ENCODE data around the gene C5.
"Not testable (repeated sequence)": the region's sequence is repeated elsewhere in the genome, so short reads cannot be mapped to it uniquely, and the experiment has no call there.

The C5 gene

DNA sequence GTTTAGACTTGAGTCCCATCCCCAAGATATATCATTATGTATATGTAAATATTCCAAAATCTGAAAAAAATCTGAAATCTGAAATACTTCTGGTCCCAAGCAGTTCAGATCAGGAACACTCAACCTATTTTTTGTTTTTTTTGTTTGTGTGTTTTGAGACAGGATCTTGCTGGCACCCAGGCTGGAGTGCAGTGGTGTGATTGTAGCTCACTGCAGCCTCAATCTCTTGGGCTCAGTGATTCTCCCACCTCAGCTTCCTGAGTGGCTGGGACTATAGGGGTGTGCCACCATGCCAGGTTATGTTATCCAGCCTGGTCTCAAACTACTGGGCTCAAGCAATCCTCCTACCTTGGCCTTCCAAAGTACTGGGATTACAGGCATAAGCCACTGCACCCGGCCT is 72.8 kb downstream of the C5 start:
- no peak for DNase-seq

DNA sequence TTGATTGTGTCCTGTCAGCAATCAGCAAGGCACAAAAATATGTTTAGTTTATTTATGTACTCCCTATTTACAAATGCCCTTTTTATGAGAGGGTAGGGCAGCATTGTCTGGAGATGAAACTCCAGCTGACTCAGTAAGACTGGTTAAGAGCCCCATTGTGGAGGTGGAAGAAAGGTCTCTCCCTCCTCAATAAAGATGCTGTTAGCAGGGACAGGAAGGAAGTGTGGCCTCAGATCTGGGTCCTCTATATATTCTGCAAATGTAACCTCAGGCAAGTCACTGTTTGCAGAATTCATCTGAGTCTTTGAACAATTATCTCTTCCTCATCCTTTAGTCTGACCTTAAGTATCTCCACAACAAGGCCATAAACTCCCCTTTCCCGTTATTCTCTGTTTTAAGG is 75.2 kb downstream of the C5 start:
- DNase-seq, result peak; percentile 2

GRCh38 chr9:120974181-120974580 is 75.9 kb downstream of the C5 start:
- no peak for DNase-seq

DNA sequence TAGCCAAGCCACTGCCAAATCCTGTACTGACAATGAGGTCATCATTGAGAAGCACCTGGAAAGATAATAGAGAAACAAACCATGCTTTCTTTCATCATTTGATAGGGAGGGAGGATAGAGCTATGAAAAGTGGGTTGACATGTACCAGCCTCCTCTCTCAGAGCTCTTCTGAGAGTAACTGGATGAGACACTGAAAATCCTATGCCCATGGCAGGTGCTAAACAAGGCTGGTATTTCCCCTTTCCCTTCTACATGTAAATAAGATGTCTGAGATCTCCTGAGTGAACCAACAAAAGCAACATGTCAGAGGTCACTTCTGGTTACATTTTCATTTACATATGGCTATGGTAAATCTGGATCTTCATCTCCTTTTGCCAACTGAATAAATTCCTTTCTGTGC is 78.1 kb downstream of the C5 start:
- DNase-seq, result no peak

DNA sequence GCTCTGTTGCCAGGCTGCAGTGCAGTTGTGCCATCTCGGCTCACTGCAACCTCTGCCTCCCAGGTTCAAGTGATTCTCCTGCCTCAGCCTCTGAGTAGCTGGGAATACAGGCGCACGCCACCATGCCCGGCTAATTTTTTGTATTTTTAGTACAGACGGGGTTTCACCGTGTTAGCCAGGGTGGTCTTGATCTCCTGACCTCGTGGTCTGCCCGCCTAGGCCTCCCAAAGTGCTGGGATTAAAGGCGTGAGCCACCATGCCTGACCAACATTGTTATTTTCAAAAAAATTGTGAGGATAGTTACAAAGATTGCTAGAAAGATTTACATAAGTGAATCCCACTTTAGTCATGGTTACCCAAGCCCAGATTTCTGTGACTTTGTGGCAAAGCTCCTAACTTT is 78.6 kb downstream of the C5 start:
- DNase-seq, result not testable (repeated sequence)

- no peak for DNase-seq
These were observed 79.8 kb downstream of the C5 start for GRCh38 chr9:120970244-120970643.

DNA sequence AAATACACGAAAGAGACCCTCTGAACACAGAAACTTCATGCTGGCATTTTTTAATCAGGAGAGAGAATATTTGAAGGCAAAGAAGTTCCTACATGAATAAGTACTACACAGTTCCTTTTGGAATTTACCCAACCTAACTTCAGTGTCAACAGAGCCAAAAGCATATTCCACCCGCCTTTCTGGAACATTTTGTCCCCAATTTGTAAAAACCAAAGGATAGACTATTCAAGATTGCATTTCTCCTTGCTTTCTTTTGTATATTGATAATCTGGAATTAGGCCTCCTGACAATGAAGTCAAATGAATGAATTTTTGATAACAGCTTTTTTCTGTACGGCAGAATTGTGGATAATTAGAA is 84.1 kb downstream of the C5 start:
- no peak for DNase-seq

DNA sequence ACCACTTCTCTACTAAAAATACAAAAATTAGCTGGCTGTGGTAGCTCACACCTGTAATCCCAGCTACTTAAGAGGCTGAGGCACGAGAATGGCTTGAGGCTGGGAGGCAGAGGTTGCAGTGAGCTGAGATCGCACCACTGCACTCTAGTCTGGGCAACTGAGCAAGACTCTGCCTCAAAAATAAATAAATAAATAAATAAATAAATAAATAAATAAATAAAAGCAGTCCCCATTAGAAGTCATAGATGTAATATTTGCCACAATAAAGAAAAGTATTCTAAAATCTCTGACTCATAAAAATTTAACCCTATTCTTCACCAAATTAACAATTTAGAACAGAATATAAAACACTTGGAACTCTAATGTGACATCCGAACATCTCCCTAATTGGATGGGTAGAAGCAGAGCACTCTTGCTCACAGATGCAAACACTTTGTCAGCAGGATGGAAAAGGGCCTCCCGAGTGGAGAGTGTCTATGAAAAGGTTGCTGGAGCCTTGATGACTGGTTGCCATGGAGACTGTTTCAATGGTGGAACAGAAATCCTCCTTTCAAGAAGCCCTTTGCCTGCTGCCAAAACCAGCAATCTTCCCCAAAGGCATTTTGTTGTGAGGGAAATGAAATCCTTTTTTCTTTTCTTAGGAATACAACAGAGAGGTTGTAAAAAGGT is 84.6 kb downstream of the C5 start:
- no peak for DNase-seq

- DNase-seq, result no peak
These were observed 88.1 kb downstream of the C5 start for GRCh38 chr9:120961936-120962335.

GRCh38 chr9:120960001-120960400 is 90.1 kb downstream of the C5 start:
- DNase-seq, result no peak

DNA sequence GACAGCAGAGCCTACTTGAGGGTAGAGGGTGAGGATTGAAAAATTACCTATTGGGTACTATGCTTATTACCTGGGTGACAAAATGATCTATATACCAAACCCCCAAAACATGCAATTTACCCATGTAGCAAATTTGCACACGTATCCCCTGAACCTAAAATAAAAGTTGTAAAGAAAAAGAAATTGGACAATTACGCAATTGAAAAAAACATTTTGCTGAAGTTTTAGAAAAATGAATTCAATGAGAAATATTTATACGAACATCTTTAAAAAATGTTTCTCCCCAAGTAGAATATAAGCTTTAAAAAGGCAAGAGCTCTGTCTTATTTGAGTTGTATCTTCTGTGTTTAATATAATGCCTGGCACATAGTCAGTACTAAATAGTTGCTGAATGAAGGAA is 93.2 kb downstream of the C5 start:
- no peak for DNase-seq

DNA sequence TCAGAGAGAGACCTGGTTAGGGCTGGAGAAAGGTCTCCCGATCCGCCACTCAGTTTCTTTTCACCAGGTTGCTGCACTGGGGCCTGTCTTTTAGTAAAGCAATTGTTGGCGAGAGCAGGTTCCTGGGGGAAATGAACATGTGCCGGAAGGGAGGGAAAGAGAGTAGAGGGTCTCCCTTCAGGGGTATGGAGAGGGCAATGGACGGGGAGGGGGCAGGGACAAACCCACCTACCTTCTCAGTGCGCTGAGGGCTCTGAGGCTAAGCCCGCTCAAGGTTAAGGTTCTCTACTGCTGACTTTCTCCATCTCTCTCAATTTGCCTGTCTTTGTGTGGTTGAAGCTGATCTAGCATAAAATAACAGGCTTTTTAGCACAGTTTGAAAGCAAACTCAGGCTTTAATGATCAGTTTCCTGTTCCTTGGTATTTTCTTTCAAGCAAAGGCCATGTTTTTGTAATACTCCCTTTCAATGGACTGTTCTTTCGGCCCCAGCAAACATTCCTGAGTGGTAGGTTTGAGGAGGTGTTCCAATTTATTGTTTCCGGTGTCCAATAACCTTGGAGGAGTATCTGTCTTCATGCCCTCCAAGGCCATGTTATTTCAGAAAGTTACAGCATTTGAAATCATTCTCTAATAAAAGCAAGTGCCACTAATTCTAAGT is 98.0 kb downstream of the C5 start:
- DNase-seq, result no peak

DNA sequence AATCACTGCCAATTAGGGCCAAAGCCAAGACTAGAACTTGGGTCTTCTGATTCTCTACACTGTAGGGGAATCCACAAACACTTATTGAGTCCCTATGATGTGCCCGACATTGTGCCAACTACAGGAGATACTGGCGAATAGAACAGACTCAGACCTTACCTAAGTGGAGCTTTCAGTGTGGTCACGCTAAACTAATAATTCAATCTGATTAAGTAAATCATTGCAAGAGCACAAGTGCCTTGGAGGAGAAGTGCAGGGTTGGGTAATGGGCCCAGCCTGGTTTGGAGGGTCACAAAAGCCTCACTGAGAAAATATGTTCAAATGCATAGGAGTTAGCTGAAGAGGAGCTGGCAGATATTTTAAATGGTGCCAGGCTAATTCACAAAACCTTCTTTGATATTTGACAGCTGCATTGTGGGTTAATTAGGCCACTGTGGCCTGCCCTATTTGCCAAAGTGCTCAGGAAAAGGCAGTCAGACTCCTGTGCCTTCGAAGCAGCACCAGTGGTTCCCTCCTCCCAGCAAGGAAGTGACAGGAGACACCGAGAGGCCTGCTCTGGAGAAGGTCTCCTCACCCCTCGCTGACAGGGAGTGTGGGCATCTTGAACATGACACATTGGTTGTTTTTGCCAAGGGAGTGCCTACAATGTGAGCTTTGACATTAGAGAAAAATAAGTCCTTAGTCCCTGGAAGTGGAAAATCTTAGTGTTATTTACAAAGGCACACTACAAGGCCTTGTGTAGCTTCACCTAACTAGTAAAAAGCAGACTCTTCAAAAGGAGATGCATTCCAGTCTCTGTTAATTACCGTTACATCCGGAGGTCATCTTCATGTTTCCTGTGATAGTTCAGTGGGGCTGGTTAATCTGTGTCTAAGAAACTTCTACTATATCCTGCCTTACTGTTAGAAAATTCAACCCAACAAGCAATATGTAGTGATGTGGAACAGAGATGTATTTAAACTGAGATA is 99.4 kb downstream of the C5 start:
- DNase-seq, result no peak

GRCh38 chr9:120949290-120949689 is 100.8 kb downstream of the C5 start:
- DNase-seq, result no peak

GRCh38 chr9:120948824-120949223 is 101.3 kb downstream of the C5 start:
- no peak for DNase-seq

DNA sequence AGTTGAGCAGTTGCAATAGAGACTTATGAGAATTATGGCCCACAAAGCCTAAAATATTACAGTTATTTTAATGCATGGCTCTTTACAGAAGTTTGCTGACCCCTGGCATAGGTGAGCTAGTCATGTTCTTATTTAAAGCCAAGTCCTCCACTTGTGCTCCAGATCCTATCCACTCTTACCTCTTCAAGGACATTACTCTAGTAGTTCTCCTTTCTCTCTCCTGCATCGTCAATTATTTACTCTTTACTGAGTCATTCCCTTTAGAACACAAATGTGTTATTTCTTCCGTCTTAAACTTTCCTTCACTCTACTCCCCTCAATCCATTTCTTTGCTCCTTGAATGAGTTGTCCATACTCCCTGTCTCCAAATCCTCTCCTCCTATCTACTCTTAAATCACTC is 102.9 kb downstream of the C5 start:
- no peak for DNase-seq

- no peak for DNase-seq
These were observed 103.8 kb downstream of the C5 start for GRCh38 chr9:120946259-120946658.

- no peak for DNase-seq
These were observed 105.1 kb downstream of the C5 start for GRCh38 chr9:120944948-120945347.

DNA sequence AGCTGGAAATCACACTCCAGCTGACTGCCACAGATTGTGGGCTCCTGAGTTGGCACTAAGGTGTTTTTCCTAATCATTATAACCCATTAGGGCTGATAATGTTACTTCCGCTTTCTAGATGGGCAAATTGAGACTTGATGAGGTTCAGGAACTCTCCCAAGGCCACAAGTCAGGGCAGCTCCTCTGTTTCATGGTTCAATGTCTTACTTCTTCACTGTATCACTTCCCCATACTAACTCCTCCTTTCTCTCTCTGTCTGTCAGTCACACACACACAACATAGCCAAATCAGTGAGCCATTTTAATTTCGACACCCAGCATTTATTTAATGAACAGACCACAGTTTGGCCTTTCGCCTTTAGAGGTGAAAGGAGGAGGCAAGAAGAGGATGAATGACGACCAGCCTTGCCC is 105.6 kb downstream of the C5 start:
- no peak for DNase-seq

- no peak for DNase-seq
These were observed 107.7 kb downstream of the C5 start for GRCh38 chr9:120942186-120943001.

DNA sequence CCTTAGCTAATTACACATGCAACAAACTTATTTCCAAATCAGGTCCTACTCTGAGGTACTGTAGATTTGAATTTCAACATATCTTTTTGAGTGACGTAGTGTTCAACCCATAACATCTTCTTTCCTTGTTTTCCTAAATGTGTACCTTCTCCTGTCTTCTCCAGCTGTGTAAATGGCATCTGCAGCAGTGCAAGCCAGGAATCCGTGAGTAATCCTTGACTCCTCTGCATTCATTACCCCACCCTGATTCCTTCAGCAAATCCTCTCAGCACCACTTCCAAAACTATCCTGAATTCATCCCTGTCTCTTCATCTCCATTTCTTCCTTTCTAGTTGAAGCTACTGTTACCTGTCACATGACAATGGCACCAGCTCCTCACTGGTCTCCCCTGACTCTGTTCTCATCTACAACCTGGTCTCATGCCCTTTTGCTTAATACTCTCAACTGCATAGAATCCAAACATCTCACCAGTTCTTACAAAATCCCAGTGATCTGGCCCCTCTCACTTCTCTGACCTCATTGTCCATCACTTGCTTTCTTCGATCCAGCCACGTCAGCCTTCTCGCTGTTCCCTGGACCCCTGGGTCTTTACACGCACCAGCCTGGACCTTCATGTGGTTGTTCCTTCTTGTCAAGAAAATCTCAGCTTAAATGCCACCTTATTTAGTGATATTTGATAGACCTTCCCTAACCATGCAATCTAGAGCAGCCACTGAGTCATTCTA is 108.9 kb downstream of the C5 start:
- no peak for DNase-seq

GRCh38 chr9:120940573-120940972 is 109.5 kb downstream of the C5 start:
- no peak for DNase-seq

All from CD4-positive, alpha-beta T cell treated with Interleukin-21 for 1 hour (primary cell).